ENCODE data around the gene TTC14.

DNA sequence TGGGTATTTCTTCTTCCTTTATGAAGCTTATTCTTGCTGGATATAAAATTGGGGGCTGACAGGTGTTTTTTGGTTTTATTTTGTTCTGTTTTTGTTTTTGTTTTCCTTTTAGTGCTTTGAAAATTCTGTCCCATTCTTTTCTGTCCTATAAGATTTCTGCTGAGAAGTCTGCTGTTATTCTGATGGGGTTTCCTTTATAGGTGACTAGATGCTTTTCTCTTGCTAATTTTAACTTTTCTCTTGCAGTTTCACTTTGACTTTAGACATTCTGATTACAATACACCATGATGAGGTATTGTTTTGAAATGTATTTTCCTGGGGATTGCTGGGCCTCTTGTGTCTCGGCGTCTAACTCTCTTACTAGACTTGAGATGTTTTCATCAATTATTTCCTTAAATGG, 22.8 kb downstream of the TTC14 start:
- TF ChIP-seq ARNTL (CRISPR knock-in tag; IDR thresholded peaks at IDR 0.05; ENCODE audit: borderline replicate concordance, low read depth) (no peak), TOX (CRISPR knock-in tag; IDR thresholded peaks at IDR 0.05; ENCODE audit: borderline replicate concordance) (no peak), ESRRG (CRISPR knock-in tag; IDR thresholded peaks at IDR 0.05) (no peak), ZFP3 (CRISPR knock-in tag; IDR thresholded peaks at IDR 0.05) (no peak), PPARA (CRISPR knock-in tag; IDR thresholded peaks at IDR 0.05; ENCODE audit: borderline replicate concordance) (no peak), ZNF8 (CRISPR knock-in tag; IDR thresholded peaks at IDR 0.05) (no peak), BACH2 (CRISPR knock-in tag; IDR thresholded peaks at IDR 0.05; ENCODE audit: borderline replicate concordance) (no peak), SNAI2 (CRISPR knock-in tag; IDR thresholded peaks at IDR 0.05) (no peak), RARB (CRISPR knock-in tag; IDR thresholded peaks at IDR 0.05) (no peak), OSR1 (CRISPR knock-in tag; IDR thresholded peaks at IDR 0.05) (no peak), ZNF565 (CRISPR knock-in tag; conservative IDR thresholded peaks at IDR 0.05; ENCODE audit: low read depth) (no peak)
- TF ChIP-seq, protein P1, sequence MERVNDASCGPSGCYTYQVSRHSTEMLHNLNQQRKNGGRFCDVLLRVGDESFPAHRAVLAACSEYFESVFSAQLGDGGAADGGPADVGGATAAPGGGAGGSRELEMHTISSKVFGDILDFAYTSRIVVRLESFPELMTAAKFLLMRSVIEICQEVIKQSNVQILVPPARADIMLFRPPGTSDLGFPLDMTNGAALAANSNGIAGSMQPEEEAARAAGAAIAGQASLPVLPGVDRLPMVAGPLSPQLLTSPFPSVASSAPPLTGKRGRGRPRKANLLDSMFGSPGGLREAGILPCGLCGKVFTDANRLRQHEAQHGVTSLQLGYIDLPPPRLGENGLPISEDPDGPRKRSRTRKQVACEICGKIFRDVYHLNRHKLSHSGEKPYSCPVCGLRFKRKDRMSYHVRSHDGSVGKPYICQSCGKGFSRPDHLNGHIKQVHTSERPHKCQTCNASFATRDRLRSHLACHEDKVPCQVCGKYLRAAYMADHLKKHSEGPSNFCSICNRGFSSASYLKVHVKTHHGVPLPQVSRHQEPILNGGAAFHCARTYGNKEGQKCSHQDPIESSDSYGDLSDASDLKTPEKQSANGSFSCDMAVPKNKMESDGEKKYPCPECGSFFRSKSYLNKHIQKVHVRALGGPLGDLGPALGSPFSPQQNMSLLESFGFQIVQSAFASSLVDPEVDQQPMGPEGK (CRISPR knock-in tag; IDR thresholded peaks at IDR 0.05; ENCODE audit: borderline replicate concordance) = no peak
- TF ChIP-seq, protein P2, sequence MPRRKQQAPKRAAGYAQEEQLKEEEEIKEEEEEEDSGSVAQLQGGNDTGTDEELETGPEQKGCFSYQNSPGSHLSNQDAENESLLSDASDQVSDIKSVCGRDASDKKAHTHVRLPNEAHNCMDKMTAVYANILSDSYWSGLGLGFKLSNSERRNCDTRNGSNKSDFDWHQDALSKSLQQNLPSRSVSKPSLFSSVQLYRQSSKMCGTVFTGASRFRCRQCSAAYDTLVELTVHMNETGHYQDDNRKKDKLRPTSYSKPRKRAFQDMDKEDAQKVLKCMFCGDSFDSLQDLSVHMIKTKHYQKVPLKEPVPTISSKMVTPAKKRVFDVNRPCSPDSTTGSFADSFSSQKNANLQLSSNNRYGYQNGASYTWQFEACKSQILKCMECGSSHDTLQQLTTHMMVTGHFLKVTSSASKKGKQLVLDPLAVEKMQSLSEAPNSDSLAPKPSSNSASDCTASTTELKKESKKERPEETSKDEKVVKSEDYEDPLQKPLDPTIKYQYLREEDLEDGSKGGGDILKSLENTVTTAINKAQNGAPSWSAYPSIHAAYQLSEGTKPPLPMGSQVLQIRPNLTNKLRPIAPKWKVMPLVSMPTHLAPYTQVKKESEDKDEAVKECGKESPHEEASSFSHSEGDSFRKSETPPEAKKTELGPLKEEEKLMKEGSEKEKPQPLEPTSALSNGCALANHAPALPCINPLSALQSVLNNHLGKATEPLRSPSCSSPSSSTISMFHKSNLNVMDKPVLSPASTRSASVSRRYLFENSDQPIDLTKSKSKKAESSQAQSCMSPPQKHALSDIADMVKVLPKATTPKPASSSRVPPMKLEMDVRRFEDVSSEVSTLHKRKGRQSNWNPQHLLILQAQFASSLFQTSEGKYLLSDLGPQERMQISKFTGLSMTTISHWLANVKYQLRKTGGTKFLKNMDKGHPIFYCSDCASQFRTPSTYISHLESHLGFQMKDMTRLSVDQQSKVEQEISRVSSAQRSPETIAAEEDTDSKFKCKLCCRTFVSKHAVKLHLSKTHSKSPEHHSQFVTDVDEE (CRISPR knock-in tag; IDR thresholded peaks at IDR 0.05) = no peak
- TF ChIP-seq, protein P3, sequence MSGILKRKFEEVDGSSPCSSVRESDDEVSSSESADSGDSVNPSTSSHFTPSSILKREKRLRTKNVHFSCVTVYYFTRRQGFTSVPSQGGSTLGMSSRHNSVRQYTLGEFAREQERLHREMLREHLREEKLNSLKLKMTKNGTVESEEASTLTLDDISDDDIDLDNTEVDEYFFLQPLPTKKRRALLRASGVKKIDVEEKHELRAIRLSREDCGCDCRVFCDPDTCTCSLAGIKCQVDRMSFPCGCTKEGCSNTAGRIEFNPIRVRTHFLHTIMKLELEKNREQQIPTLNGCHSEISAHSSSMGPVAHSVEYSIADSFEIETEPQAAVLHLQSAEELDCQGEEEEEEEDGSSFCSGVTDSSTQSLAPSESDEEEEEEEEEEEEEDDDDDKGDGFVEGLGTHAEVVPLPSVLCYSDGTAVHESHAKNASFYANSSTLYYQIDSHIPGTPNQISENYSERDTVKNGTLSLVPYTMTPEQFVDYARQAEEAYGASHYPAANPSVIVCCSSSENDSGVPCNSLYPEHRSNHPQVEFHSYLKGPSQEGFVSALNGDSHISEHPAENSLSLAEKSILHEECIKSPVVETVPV (CRISPR knock-in tag; IDR thresholded peaks at IDR 0.05) = no peak
